Small intestine (tissue), 7 donors: Measurements from ENCODE around the gene HPRT1. TPM values are rescaled to one million over a fixed set of nuclear protein-coding genes. Genes with fewer than 3 reads are reported as not detected.

Experiments used
- DNase-seq, 2 donors: peaks; one replicate each; pipeline versions ENCODE4 v3.0.0 to v3.0.0-alpha.2; 2013
- FAIRE-seq: peaks from 2 replicates; lab custom pipeline; 2012; peaks lifted over from hg19 to GRCh38; lab: Jason Lieb, UNC
- H3K27ac ChIP-seq, 3 donors: one replicate each; pipeline ENCODE4 v1.5.1; 2013; ENCODE audit warnings: low read length in 2 of 3, mild to moderate bottlenecking in 2 of 3, control low read depth in 1 of 3, inconsistent platforms in 1 of 3, low read depth in 1 of 3, moderate library complexity in 1 of 3
- H3K27me3 ChIP-seq, 3 donors: one replicate each; pipeline ENCODE4 v1.6.1; 2013; ENCODE audit warnings: low read length in 3 of 3, inconsistent platforms in 1 of 3; ENCODE audit not compliant: control insufficient read depth in 3 of 3, insufficient read depth in 3 of 3
- H3K36me3 ChIP-seq, 3 donors: one replicate each; pipeline ENCODE4 v1.6.1; 2013; ENCODE audit warnings: low read length in 3 of 3, inconsistent platforms in 1 of 3, low read depth in 1 of 3, mild to moderate bottlenecking in 1 of 3, moderate library complexity in 1 of 3; ENCODE audit not compliant: control insufficient read depth in 3 of 3, insufficient read depth in 2 of 3
- H3K4me1 ChIP-seq, 3 donors: one replicate each; pipeline ENCODE4 v1.6.1; 2013; ENCODE audit warnings: low read length in 2 of 3, inconsistent platforms in 1 of 3, low read depth in 1 of 3, mild to moderate bottlenecking in 1 of 3, moderate library complexity in 1 of 3; ENCODE audit not compliant: control insufficient read depth in 3 of 3, insufficient read depth in 2 of 3
- H3K4me3 ChIP-seq, 3 donors: one replicate each; pipeline ENCODE4 v1.5.1; 2013; ENCODE audit warnings: low read length in 3 of 3, control low read depth in 1 of 3, inconsistent platforms in 1 of 3, low read depth in 1 of 3, mild to moderate bottlenecking in 1 of 3, moderate library complexity in 1 of 3
- H3K9me3 ChIP-seq, 2 donors: one replicate each; pipeline ENCODE4 v1.6.1; 2013; ENCODE audit warnings: low read depth in 1 of 2, low read length in 1 of 2; ENCODE audit not compliant: control insufficient read depth in 2 of 2, insufficient read depth in 1 of 2
- WGBS, 3 donors: extraction: QIAGEN DNeasy Blood & Tissue Kit; methylation state at CpG; one replicate each; pipeline ENCODE4 v1.1.7; 2013; 5-methylcytosine and 5-hydroxymethylcytosine counted together
- polyA plus RNA-seq, 4 donors: library from polyadenylated mRNA; stranded (reverse) in 3 of 4; unstranded in 1 of 4; fragments of 200-250 nt in 3 of 4; fragments of 120-200 nt in 1 of 4; gene quantifications; one replicate each; pipeline versions ENCODE4 v1.2.1 to v1.2.3, GENCODE V29; 2013
- donor health status: healthy with polysubstance abuse.
- donor health status: control.
- donor health status: control.
- donor health status: Bipolar disorder and iron deficiency.
- donor health status: healthy.

The HPRT1 gene
- polyA plus RNA-seq, 4 donors: 24.3 to 57.8 (median 29.5) TPM

GRCh38 chrX:134537179-134537955 is 77.4 kb downstream of the HPRT1 start:
- DNase-seq (peak; percentile 84 to 92), FAIRE-seq (no peak)
- H3K4me3 ChIP-seq: no peak overlapping the region
- H3K36me3 ChIP-seq: no peaks in the 10 kb centered on the region
- no peaks in the 10 kb centered on the region for H3K27me3 ChIP-seq
- H3K27ac ChIP-seq: peak overlapping the region; percentile 63 to 84 (median 76)
- no peaks in the 10 kb centered on the region for H3K9me3 ChIP-seq
- WGBS, 3 donors: 26 to 48% (median 26%) methylated on average over 5 of the region's 5 CpGs
- H3K4me1 ChIP-seq: peaks cover 0 to 13% (median 0%) of the 10 kb centered on the region in 3 donors

GRCh38 chrX:134538316-134538715 is 78.4 kb downstream of the HPRT1 start:
- no peaks in the 10 kb centered on the region for H3K9me3 ChIP-seq
- no peak for DNase-seq
- 67 to 76% (median 70%) methylated on average over 5 of the region's 5 CpGs for WGBS, 3 donors
- peaks cover 0 to 13% (median 0%) of the 10 kb centered on the region in 3 donors for H3K4me1 ChIP-seq
- H3K36me3 ChIP-seq: no peaks in the 10 kb centered on the region
- peak overlapping the region; percentile 5 to 58 (median 10) for H3K27ac ChIP-seq
- FAIRE-seq: no peak
- no peaks in the 10 kb centered on the region for H3K27me3 ChIP-seq
- H3K4me3 ChIP-seq: no peak overlapping the region

- Histone ChIP-seq H3K27me3 (peaks cover 0 to 26% (median 0%) of the 10 kb centered on the region in 3 donors), H3K27ac (no peak overlapping the region), H3K9me3 (no peaks in the 10 kb centered on the region), H3K36me3 (peaks cover 0 to 5% (median 0%) of the 10 kb centered on the region in 3 donors), H3K4me1 (peaks cover 0 to 15% (median 0%) of the 10 kb centered on the region in 3 donors), H3K4me3 (no peak overlapping the region)
- WGBS, 3 donors: 48 to 58% (median 52%) methylated on average over 3 of the region's 3 CpGs
- FAIRE-seq (no peak), DNase-seq (no peak)
These were observed 81.9 kb downstream of the HPRT1 start for GRCh38 chrX:134541906-134542305.

- FAIRE-seq: no peak
- no peaks in the 10 kb centered on the region for H3K9me3 ChIP-seq
- no peak overlapping the region for H3K27ac ChIP-seq
- 43 to 70% (median 67%) methylated on average over 2 of the region's 2 CpGs for WGBS, 3 donors
- DNase-seq: no peak
- H3K27me3 ChIP-seq: peaks cover 0 to 30% (median 0%) of the 10 kb centered on the region in 3 donors
- H3K4me3 ChIP-seq: no peak overlapping the region
- H3K4me1 ChIP-seq: peaks cover 0 to 10% (median 0%) of the 10 kb centered on the region in 3 donors
- H3K36me3 ChIP-seq: peaks cover 0 to 5% (median 0%) of the 10 kb centered on the region in 3 donors
These were observed 82.5 kb downstream of the HPRT1 start for GRCh38 chrX:134542485-134542884.

- H3K36me3 ChIP-seq: peaks cover 0 to 5% (median 0%) of the 10 kb centered on the region in 3 donors
- DNase-seq: no peak
- WGBS, 3 donors: 35 to 68% (median 52%) methylated on average over 3 of the region's 3 CpGs
- no peak overlapping the region for H3K4me3 ChIP-seq
- H3K4me1 ChIP-seq: peaks cover 0 to 7% (median 0%) of the 10 kb centered on the region in 3 donors
- no peak overlapping the region for H3K27ac ChIP-seq
- H3K9me3 ChIP-seq: no peaks in the 10 kb centered on the region
- no peak for FAIRE-seq
- peaks cover 0 to 34% (median 0%) of the 10 kb centered on the region in 3 donors for H3K27me3 ChIP-seq
These were observed 83.3 kb downstream of the HPRT1 start for GRCh38 chrX:134543288-134543687.

GRCh38 chrX:134544135-134544512 is 84.2 kb downstream of the HPRT1 start:
- no peak for DNase-seq
- H3K9me3 ChIP-seq: no peaks in the 10 kb centered on the region
- FAIRE-seq: no peak
- H3K36me3 ChIP-seq: peaks cover 0 to 5% (median 0%) of the 10 kb centered on the region in 3 donors
- peak overlapping the region in 2 of 3 donors; percentile 28 to 44 for H3K4me3 ChIP-seq
- H3K4me1 ChIP-seq: peaks cover 0 to 11% (median 0%) of the 10 kb centered on the region in 3 donors
- WGBS, 3 donors: 44 to 57% (median 44%) methylated on average over 6 of the region's 6 CpGs
- H3K27me3 ChIP-seq: peaks cover 0 to 42% (median 0%) of the 10 kb centered on the region in 3 donors
- H3K27ac ChIP-seq: no peak overlapping the region

GRCh38 chrX:134544513-134545151 is 84.7 kb downstream of the HPRT1 start:
- DNase-seq (peak; percentile 20 to 36), FAIRE-seq (no peak)
- H3K27me3 ChIP-seq: peaks cover 0 to 45% (median 0%) of the 10 kb centered on the region in 3 donors
- no peaks in the 10 kb centered on the region for H3K9me3 ChIP-seq
- H3K36me3 ChIP-seq: peaks cover 0 to 5% (median 0%) of the 10 kb centered on the region in 3 donors
- H3K4me3 ChIP-seq: peak overlapping the region in 2 of 3 donors; percentile 28 to 44
- H3K27ac ChIP-seq: no peak overlapping the region
- peaks cover 0 to 11% (median 0%) of the 10 kb centered on the region in 3 donors for H3K4me1 ChIP-seq
- WGBS, 3 donors: 8 to 43% (median 18%) methylated on average over 30 to 52 of the region's 52 CpGs

GRCh38 chrX:134545510-134545909 is 85.5 kb downstream of the HPRT1 start:
- FAIRE-seq: no peak
- peaks cover 0 to 5% (median 0%) of the 10 kb centered on the region in 3 donors for H3K36me3 ChIP-seq
- H3K9me3 ChIP-seq: no peaks in the 10 kb centered on the region
- no peak for DNase-seq
- WGBS, 3 donors: 66 to 77% (median 76%) methylated on average over 13 to 20 of the region's 20 CpGs
- H3K4me3 ChIP-seq: no peak overlapping the region
- peaks cover 0 to 54% (median 0%) of the 10 kb centered on the region in 3 donors for H3K27me3 ChIP-seq
- peaks cover 0 to 11% (median 0%) of the 10 kb centered on the region in 3 donors for H3K4me1 ChIP-seq
- no peak overlapping the region for H3K27ac ChIP-seq
